ENCODE measurements around the gene INA.

DNA sequence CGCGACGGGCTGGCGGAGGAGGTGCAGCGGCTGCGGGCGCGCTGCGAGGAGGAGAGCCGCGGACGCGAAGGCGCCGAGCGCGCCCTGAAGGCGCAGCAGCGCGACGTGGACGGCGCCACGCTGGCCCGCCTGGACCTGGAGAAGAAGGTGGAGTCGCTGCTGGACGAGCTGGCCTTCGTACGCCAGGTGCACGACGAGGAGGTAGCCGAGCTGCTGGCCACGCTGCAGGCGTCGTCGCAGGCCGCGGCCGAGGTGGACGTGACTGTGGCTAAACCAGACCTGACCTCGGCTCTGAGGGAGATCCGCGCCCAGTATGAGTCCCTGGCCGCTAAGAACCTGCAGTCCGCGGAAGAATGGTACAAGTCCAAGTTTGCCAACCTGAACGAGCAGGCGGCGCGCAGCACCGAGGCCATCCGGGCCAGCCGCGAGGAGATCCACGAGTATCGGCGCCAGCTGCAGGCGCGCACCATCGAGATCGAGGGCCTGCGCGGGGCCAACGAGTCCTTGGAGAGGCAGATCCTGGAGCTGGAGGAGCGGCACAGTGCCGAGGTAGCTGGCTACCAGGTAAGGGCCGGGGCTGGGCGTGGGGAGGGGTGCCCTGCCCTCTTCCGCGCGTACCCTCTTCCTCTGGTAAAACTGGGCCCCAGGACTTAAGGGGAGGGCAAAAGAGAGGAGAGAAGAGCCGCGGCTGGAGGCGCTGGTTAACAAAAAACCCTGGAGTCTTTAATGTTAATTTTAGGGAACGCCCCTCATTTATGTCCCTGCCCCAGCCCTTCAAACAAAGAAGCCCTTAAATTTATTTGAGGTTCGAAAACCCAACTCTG lies 987 bp downstream of the INA start:
- TF ChIP-seq, protein P1, sequence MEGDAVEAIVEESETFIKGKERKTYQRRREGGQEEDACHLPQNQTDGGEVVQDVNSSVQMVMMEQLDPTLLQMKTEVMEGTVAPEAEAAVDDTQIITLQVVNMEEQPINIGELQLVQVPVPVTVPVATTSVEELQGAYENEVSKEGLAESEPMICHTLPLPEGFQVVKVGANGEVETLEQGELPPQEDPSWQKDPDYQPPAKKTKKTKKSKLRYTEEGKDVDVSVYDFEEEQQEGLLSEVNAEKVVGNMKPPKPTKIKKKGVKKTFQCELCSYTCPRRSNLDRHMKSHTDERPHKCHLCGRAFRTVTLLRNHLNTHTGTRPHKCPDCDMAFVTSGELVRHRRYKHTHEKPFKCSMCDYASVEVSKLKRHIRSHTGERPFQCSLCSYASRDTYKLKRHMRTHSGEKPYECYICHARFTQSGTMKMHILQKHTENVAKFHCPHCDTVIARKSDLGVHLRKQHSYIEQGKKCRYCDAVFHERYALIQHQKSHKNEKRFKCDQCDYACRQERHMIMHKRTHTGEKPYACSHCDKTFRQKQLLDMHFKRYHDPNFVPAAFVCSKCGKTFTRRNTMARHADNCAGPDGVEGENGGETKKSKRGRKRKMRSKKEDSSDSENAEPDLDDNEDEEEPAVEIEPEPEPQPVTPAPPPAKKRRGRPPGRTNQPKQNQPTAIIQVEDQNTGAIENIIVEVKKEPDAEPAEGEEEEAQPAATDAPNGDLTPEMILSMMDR (IDR thresholded peaks at IDR 0.05): no peak
- TF ChIP-seq, protein P2, sequence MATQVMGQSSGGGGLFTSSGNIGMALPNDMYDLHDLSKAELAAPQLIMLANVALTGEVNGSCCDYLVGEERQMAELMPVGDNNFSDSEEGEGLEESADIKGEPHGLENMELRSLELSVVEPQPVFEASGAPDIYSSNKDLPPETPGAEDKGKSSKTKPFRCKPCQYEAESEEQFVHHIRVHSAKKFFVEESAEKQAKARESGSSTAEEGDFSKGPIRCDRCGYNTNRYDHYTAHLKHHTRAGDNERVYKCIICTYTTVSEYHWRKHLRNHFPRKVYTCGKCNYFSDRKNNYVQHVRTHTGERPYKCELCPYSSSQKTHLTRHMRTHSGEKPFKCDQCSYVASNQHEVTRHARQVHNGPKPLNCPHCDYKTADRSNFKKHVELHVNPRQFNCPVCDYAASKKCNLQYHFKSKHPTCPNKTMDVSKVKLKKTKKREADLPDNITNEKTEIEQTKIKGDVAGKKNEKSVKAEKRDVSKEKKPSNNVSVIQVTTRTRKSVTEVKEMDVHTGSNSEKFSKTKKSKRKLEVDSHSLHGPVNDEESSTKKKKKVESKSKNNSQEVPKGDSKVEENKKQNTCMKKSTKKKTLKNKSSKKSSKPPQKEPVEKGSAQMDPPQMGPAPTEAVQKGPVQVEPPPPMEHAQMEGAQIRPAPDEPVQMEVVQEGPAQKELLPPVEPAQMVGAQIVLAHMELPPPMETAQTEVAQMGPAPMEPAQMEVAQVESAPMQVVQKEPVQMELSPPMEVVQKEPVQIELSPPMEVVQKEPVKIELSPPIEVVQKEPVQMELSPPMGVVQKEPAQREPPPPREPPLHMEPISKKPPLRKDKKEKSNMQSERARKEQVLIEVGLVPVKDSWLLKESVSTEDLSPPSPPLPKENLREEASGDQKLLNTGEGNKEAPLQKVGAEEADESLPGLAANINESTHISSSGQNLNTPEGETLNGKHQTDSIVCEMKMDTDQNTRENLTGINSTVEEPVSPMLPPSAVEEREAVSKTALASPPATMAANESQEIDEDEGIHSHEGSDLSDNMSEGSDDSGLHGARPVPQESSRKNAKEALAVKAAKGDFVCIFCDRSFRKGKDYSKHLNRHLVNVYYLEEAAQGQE (IDR thresholded peaks at IDR 0.05; ENCODE audit: insufficient read depth in 1 of 2, low read depth in 2 of 2, low read length in 1 of 2): peak in 1 of 2 experiments; percentile 48; a peak in 1 of 4 replicates

Data from Panc1 (cell line).